A549 (cell line): Measurements from ENCODE around the gene MAPK1. TPM values are rescaled to one million over a fixed set of nuclear protein-coding genes. Genes with fewer than 3 reads are reported as not detected.

Source experiments
- ATAC-seq, 2 experiments: fragments of 200-7000 bp in 1 of 2; fragments of >200 bp in 1 of 2; cut with Nextera tagmentation in 1 of 2; cut with Tn5 transposase in 1 of 2; 3 replicates each; pipeline versions ENCODE4 v1.8.0 to v1.9.1; 2018 to 2020; ENCODE audit warnings: mild to moderate bottlenecking in 1 of 2, moderate library complexity in 1 of 2
- CTCF ChIA-PET: fragments of 300-600 bp; sonication (Branson Sonifier 250); formaldehyde crosslinking; extraction: SDS; loops from one replicate; lab custom pipeline; 2021; ENCODE audit warnings: antibody characterized with exemption, inconsistent platforms; lab: Yijun Ruan, JAX
- POLR2A ChIA-PET: fragments of 350-600 bp; formaldehyde crosslinking; extraction: SDS; loops from one replicate; lab custom pipeline; 2021; ENCODE audit warnings: antibody characterized with exemption, inconsistent platforms; lab: Yijun Ruan, JAX
- DNase-seq, 2 experiments: peaks; one replicate each; pipeline versions ENCODE4 v3.0.0 to v3.0.0-alpha.2; 2011 to 2016; ENCODE audit warnings: low read depth in 1 of 2, low spot score in 1 of 2
- FAIRE-seq: peaks from 2 replicates; lab custom pipeline; 2011; peaks lifted over from hg19 to GRCh38; lab: Jason Lieb, UNC
- H3K27ac ChIP-seq, 2 experiments: fragments of >200 bp; sonication (Bioruptor Twin); formaldehyde crosslinking; 3 replicates each; pipeline ENCODE4 v1.5.1; 2016 to 2017
- H3K4me1 ChIP-seq: fragments of >200 bp; sonication (Bioruptor Twin); formaldehyde crosslinking; 3 replicates; pipeline ENCODE4 v1.6.1; 2016
- H3K4me2 ChIP-seq: fragments of >200 bp; sonication (Bioruptor Twin); formaldehyde crosslinking; 3 replicates; pipeline ENCODE4 v1.6.1; 2016
- H3K4me3 ChIP-seq: fragments of >200 bp; sonication (Bioruptor Twin); formaldehyde crosslinking; 3 replicates; pipeline ENCODE4 v1.5.1; 2016
- H3K9me3 ChIP-seq: fragments of >200 bp; sonication (Bioruptor Twin); formaldehyde crosslinking; 3 replicates; pipeline ENCODE4 v1.6.1; 2016
- CHD4 ChIP-seq: fragments of 200-600 bp; sonication (generic); IDR thresholded peaks from 2 replicates; pipeline ENCODE4 v1.6.1; 2016; ENCODE audit warnings: antibody characterized with exemption, mild to moderate bottlenecking, borderline replicate concordance
- EHF ChIP-seq: fragments of 250-450 bp; sonication (Bioruptor Pico); IDR thresholded peaks from 2 replicates; pipeline ENCODE4 v1.5.0; 2020; ENCODE audit warnings: mild to moderate bottlenecking
- EP300 ChIP-seq, 2 experiments: fragments of >200 bp; sonication (Bioruptor Twin); formaldehyde crosslinking; IDR thresholded peaks; 2 replicates in 1 of 2; 3 replicates in 1 of 2; pipeline ENCODE4 v1.6.1; 2016 to 2017
- HEYL ChIP-seq: fragments of 250-450 bp; sonication (Bioruptor Pico); IDR thresholded peaks from 2 replicates; pipeline ENCODE4 v1.8.0; 2021; ENCODE audit warnings: mild to moderate bottlenecking, moderate library complexity
- HOXA7 ChIP-seq: fragments of 250-450 bp; sonication (Bioruptor Pico); IDR thresholded peaks from 2 replicates; pipeline ENCODE4 v1.5.0; 2020; ENCODE audit warnings: mild to moderate bottlenecking, moderate library complexity
- JUN ChIP-seq, 2 experiments: fragments of >200 bp; sonication (Bioruptor Twin); formaldehyde crosslinking; IDR thresholded peaks; 2 replicates in 1 of 2; 3 replicates in 1 of 2; pipeline ENCODE4 v1.6.1; 2016 to 2017
- KDM5A ChIP-seq: fragments of 200-600 bp; sonication (generic); IDR thresholded peaks from 2 replicates; pipeline ENCODE4 v1.6.1; 2016; ENCODE audit warnings: antibody characterized with exemption, mild to moderate bottlenecking
- MYC ChIP-seq: IDR thresholded peaks from 2 replicates; pipeline ENCODE4 v1.6.1; 2012; ENCODE audit warnings: mild to moderate bottlenecking, inconsistent platforms, low read length, improper control_type of control experiment, borderline replicate concordance
- NFE2L2 ChIP-seq: fragments of 150-350 bp; conservative IDR thresholded peaks from 2 replicates; pipeline ENCODE4 v1.6.1; 2014; ENCODE audit warnings: low read length
- NPAS2 ChIP-seq: fragments of 250-450 bp; sonication (Bioruptor Pico); IDR thresholded peaks from 2 replicates; pipeline ENCODE4 v1.8.0; 2022; ENCODE audit warnings: mild to moderate bottlenecking, moderate library complexity, borderline replicate concordance
- PHF8 ChIP-seq: fragments of 200-600 bp; sonication (generic); IDR thresholded peaks from 2 replicates; pipeline ENCODE4 v1.6.1; 2016; ENCODE audit warnings: low read depth, mild to moderate bottlenecking, antibody characterized with exemption, moderate library complexity, borderline replicate concordance
- POLR2AphosphoS2 ChIP-seq: conservative IDR thresholded peaks from 2 replicates; pipeline ENCODE4 v1.6.1; 2012; ENCODE audit warnings: low read length, improper control_type of control experiment, inconsistent platforms
- SMC3 ChIP-seq: fragments of >200 bp; sonication (Bioruptor Twin); formaldehyde crosslinking; IDR thresholded peaks from 3 replicates; pipeline ENCODE4 v1.6.1; 2018; ENCODE audit warnings: inconsistent platforms
- TFCP2L1 ChIP-seq: fragments of 250-450 bp; sonication (Bioruptor Pico); IDR thresholded peaks from 2 replicates; pipeline ENCODE4 v1.5.0; 2021; ENCODE audit warnings: mild to moderate bottlenecking
- TP53 ChIP-seq: fragments of 250-450 bp; sonication (Bioruptor Pico); IDR thresholded peaks from 2 replicates; pipeline ENCODE4 v1.5.0; 2021; ENCODE audit warnings: mild to moderate bottlenecking, moderate library complexity
- WGBS: methylation state at CpG from one replicate; pipeline ENCODE4 v1.1.6; 2017; ENCODE audit errors: missing lambda C conversion rate; 5-methylcytosine and 5-hydroxymethylcytosine counted together
- polyA plus RNA-seq, 4 experiments: library from polyadenylated mRNA; depleted of rRNA in 3 of 4; stranded (reverse); fragments of >200 nt; fragmentation: RNase III in 1 of 4; extraction: RNeasy Plus Mini Kit Qiagen cat#74134 plus additional on column Dnase treatment in 1 of 4; gene quantifications; 2 replicates in 3 of 4; 3 replicates in 1 of 4; pipeline ENCODE4 v1.2.3, GENCODE V29; 2011 to 2017
- TF ChIP-seq, protein P1 (sequence below): IDR thresholded peaks from 2 replicates; pipeline ENCODE4 v1.6.1; 2012
- TF ChIP-seq, protein P2 (sequence below): fragments of 250-450 bp; sonication (Bioruptor Pico); IDR thresholded peaks from 2 replicates; pipeline ENCODE4 v1.5.0; 2021; ENCODE audit warnings: mild to moderate bottlenecking, moderate library complexity, borderline replicate concordance
- TF ChIP-seq, protein P3 (sequence below): fragments of 150-350 bp; IDR thresholded peaks from 2 replicates; pipeline ENCODE4 v1.6.1; 2014; ENCODE audit warnings: low read depth, mild to moderate bottlenecking, low read length
- TF ChIP-seq, protein P4 (sequence below): fragments of >200 bp; sonication (Bioruptor Twin); formaldehyde crosslinking; IDR thresholded peaks from 3 replicates; pipeline ENCODE4 v1.5.1; 2016

MAPK1 gene
- polyA plus RNA-seq, 2 of the 4 experiments (the other 2 are of a cell fraction) = 28.8 to 85.5 TPM

DNA sequence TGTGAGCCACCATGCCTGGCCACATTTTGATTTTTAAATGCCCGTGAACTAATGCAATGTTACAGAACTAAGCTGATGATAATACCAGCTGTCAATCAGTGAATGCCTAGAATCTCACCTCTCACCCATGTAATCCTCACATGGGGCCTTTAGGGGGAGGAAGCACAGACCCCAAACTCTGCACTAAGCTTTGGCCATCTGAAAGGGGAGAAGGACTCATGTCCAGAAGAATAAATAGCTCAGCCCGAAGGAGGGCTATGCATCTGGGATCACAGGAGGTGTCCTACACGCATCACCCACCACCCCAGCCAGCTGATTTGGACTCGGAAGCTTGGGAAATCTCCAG is 95.8 kb downstream of the MAPK1 start:
- ChIA-PET POLR2A (no interaction called here), CTCF (interaction anchor here (0.9 to 1.4 kb wide), 3 partner anchors 9 to 166 kb away, joined by 3 to 4 read pairs (median 4); no protein-coding TSS in a partner anchor)
- WGBS = 97% methylated on average over 4 of the region's 4 CpGs
- no peaks in the 10 kb centered on the region for H3K9me3 ChIP-seq
- no peaks in the 10 kb centered on the region for H3K4me1 ChIP-seq
- FAIRE-seq (no peak), DNase-seq (no peak), ATAC-seq (no peak)
- H3K27ac ChIP-seq = no peak overlapping the region
- H3K4me3 ChIP-seq = no peak overlapping the region
- TF ChIP-seq HOXA7 (CRISPR knock-in tag) (no peak), CHD4 (no peak), EHF (CRISPR knock-in tag) (no peak), POLR2AphosphoS2 (no peak), PHF8 (no peak), TFCP2L1 (CRISPR knock-in tag) (no peak), NFE2L2 (no peak)
- TF ChIP-seq, protein P1, sequence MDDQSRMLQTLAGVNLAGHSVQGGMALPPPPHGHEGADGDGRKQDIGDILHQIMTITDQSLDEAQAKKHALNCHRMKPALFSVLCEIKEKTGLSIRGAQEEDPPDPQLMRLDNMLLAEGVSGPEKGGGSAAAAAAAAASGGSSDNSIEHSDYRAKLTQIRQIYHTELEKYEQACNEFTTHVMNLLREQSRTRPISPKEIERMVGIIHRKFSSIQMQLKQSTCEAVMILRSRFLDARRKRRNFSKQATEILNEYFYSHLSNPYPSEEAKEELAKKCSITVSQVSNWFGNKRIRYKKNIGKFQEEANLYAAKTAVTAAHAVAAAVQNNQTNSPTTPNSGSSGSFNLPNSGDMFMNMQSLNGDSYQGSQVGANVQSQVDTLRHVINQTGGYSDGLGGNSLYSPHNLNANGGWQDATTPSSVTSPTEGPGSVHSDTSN = no peak
- H3K4me2 ChIP-seq = no peak overlapping the region

DNA sequence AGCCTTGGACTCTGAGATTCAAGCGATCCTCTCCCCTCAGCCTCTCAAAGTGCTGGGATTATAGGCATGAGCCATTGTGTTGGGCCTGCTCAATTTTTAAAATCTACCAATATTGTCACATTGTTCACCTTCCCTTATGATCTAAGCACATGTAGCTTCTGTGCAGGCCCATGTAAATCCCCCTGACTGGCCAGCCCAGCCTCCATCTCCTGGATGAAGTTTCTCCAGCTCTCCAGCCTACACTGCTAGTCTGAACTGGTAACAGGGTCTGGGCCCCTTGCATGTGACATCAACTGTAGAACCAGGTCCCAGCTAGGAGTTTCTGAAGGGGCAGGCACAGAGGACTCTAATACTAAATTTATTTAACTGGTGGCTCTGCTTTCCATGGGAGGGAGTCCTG is 99.0 kb downstream of the MAPK1 start:
- DNase-seq (no peak), ATAC-seq (no peak), FAIRE-seq (no peak)
- Histone ChIP-seq H3K9me3 (no peaks in the 10 kb centered on the region), H3K27ac (no peak overlapping the region), H3K4me1 (no peaks in the 10 kb centered on the region), H3K4me2 (no peak overlapping the region), H3K4me3 (no peak overlapping the region)
- no peak for TF ChIP-seq EP300 (IDR thresholded peaks at IDR 0.05)
- TF ChIP-seq, protein P2, sequence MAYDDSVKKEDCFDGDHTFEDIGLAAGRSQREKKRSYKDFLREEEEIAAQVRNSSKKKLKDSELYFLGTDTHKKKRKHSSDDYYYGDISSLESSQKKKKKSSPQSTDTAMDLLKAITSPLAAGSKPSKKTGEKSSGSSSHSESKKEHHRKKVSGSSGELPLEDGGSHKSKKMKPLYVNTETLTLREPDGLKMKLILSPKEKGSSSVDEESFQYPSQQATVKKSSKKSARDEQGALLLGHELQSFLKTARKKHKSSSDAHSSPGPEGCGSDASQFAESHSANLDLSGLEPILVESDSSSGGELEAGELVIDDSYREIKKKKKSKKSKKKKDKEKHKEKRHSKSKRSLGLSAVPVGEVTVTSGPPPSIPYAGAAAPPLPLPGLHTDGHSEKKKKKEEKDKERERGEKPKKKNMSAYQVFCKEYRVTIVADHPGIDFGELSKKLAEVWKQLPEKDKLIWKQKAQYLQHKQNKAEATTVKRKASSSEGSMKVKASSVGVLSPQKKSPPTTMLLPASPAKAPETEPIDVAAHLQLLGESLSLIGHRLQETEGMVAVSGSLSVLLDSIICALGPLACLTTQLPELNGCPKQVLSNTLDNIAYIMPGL = no peak
- TF ChIP-seq NPAS2 (CRISPR knock-in tag) = no peak
- TF ChIP-seq, protein P3, sequence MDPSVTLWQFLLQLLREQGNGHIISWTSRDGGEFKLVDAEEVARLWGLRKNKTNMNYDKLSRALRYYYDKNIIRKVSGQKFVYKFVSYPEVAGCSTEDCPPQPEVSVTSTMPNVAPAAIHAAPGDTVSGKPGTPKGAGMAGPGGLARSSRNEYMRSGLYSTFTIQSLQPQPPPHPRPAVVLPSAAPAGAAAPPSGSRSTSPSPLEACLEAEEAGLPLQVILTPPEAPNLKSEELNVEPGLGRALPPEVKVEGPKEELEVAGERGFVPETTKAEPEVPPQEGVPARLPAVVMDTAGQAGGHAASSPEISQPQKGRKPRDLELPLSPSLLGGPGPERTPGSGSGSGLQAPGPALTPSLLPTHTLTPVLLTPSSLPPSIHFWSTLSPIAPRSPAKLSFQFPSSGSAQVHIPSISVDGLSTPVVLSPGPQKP = no peak
- TF ChIP-seq HOXA7 (CRISPR knock-in tag) = no peak
- TF ChIP-seq KDM5A = no peak
- TF ChIP-seq SMC3 = no peak
- TF ChIP-seq JUN (IDR thresholded peaks at IDR 0.05) = no peak
- TF ChIP-seq, protein P4, sequence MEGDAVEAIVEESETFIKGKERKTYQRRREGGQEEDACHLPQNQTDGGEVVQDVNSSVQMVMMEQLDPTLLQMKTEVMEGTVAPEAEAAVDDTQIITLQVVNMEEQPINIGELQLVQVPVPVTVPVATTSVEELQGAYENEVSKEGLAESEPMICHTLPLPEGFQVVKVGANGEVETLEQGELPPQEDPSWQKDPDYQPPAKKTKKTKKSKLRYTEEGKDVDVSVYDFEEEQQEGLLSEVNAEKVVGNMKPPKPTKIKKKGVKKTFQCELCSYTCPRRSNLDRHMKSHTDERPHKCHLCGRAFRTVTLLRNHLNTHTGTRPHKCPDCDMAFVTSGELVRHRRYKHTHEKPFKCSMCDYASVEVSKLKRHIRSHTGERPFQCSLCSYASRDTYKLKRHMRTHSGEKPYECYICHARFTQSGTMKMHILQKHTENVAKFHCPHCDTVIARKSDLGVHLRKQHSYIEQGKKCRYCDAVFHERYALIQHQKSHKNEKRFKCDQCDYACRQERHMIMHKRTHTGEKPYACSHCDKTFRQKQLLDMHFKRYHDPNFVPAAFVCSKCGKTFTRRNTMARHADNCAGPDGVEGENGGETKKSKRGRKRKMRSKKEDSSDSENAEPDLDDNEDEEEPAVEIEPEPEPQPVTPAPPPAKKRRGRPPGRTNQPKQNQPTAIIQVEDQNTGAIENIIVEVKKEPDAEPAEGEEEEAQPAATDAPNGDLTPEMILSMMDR = no peak
- no peak for TF ChIP-seq MYC
- no peak for TF ChIP-seq HEYL (CRISPR knock-in tag)
- TF ChIP-seq TP53 (CRISPR knock-in tag) = no peak
- 100% methylated on average over 1 of the region's 1 CpG for WGBS
- POLR2A ChIA-PET = no interaction called here
- CTCF ChIA-PET = no interaction called here
